ENCODE data around the gene IFT80. TPM values are rescaled to one million over a fixed set of nuclear protein-coding genes. Genes with fewer than 3 reads are reported as not detected.
"Not testable (repeated sequence)": the region's sequence is repeated elsewhere in the genome, so short reads cannot be mapped to it uniquely, and the experiment has no call there.

IFT80 gene
- total and polyA plus RNA-seq, 2 of the 4 experiments (the other 2 are of a cell fraction) = 15.2 to 16.8 TPM

DNA sequence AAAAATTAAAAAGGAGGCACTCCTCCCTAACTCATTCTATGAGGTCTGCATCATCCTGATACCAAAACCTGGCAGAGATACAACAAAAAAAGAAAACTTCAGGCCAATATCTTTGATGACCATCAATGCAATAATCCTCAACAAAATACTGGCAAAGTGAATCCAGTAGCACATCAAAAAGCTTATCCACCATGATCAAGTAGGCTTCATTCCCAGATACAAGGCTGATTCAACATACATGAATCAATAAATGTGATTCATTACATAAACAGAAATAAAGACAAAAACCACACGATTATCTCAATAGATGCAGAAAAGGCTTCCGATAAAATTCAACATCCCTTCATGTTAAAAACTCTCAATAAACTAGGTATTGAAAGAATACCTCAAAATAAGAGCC lies 72.7 kb downstream of the IFT80 start:
- H3K4me1 ChIP-seq (ENCODE audit: control insufficient read depth, insufficient read depth, low read length); intact Hi-C loops (cut with micrococcal nuclease); H3K23ac ChIP-seq (ENCODE audit: low read depth, low read length); H2AK9ac ChIP-seq (replicated peaks; ENCODE audit: low read depth, low read length, poor library complexity); ATAC-seq (ENCODE audit: low read depth); POLR2A ChIA-PET (ENCODE audit: unreplicated experiment); H3K18ac ChIP-seq (ENCODE audit: low read depth, low read length); H4K20me1 ChIP-seq (ENCODE audit: insufficient read depth, low read length); H2BK120ac ChIP-seq (ENCODE audit: low read depth, low read length); H3K56ac ChIP-seq (ENCODE audit: extremely low read depth, insufficient read depth, low read length); in situ Hi-C loops (cut with MboI; ENCODE audit: low sequenced_read_pairs); H2AK5ac ChIP-seq (ENCODE audit: low read depth, low read length); H2BK15ac ChIP-seq (ENCODE audit: low read depth, low read length); H3K4ac ChIP-seq (ENCODE audit: low read depth, low read length); H4K91ac ChIP-seq (ENCODE audit: insufficient read depth, low read depth, low read length); H3K4me2 ChIP-seq (ENCODE audit: low read depth, low read length); CTCF ChIA-PET; DNase-seq; dilution Hi-C loops (cut with HindIII; ENCODE audit: low sequenced_read_pairs, unreplicated experiment); H3K4me3 ChIP-seq (ENCODE audit: insufficient read depth, low read depth, low read length); H2BK20ac ChIP-seq (ENCODE audit: low read depth, low read length); BruUV-seq (replicated peaks); H3K27ac ChIP-seq (ENCODE audit: insufficient read depth, low read length); H3K36me3 ChIP-seq (ENCODE audit: control insufficient read depth, insufficient read depth, low read length); H2AFZ ChIP-seq (replicated peaks; ENCODE audit: low read length, poor library complexity); H3K14ac ChIP-seq (replicated peaks; ENCODE audit: low read depth, low read length); H2BK5ac ChIP-seq (ENCODE audit: low read depth, low read length, poor library complexity, severe bottlenecking); H3K79me1 ChIP-seq (ENCODE audit: low read depth in 1 of 2, low read length in 2 of 2); H3K9ac ChIP-seq (ENCODE audit: low read depth, low read length); H4K8ac ChIP-seq (ENCODE audit: low read depth in 2 of 2, low read length in 2 of 2); H4K5ac ChIP-seq (ENCODE audit: low read depth, low read length); H3K27me3 ChIP-seq (ENCODE audit: control insufficient read depth, insufficient read depth, low read length); H3K9me3 ChIP-seq (ENCODE audit: control insufficient read depth, insufficient read depth, low read length); H3K9me1 ChIP-seq (ENCODE audit: insufficient read depth, low read length): not testable (repeated sequence)
- no CpG with 5 or more reads among the region's 2 CpGs for WGBS, 2 experiments (ENCODE audit: extremely low coverage in 2 of 2, insufficient read length in 1 of 2)

DNA sequence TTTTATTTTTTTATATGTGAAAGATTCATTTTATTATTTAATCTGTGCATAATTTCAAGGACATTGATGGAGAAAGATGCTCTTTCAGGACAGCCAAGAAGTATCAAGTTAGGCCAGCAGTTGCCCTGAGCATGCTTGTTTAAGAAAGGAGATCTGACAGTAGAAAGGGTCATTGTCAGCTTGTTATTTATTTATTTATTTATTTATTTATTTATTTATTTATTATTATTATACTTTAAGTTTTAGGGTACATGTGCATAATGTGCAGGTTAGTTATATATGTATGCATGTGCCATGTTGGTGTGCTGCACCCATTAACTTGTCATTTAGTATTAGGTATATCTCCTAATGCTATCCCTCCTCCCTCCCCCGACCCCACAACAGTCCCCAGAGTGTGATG lies 77.2 kb downstream of the IFT80 start:
- dilution Hi-C loops (cut with HindIII; ENCODE audit: low sequenced_read_pairs, unreplicated experiment); H3K4ac ChIP-seq (ENCODE audit: low read depth, low read length): not testable (repeated sequence)

More for the DNA sequence above, 77.2 kb downstream of the IFT80 start:
- H4K8ac ChIP-seq (ENCODE audit: low read depth in 2 of 2, low read length in 2 of 2); H3K27ac ChIP-seq (ENCODE audit: insufficient read depth, low read length); ATAC-seq (ENCODE audit: low read depth); H3K14ac ChIP-seq (replicated peaks; ENCODE audit: low read depth, low read length); H3K4me1 ChIP-seq (ENCODE audit: control insufficient read depth, insufficient read depth, low read length); POLR2A ChIA-PET (ENCODE audit: unreplicated experiment); H3K79me1 ChIP-seq (ENCODE audit: low read depth in 1 of 2, low read length in 2 of 2); H3K4me3 ChIP-seq (ENCODE audit: insufficient read depth, low read depth, low read length); intact Hi-C loops (cut with micrococcal nuclease); H3K9ac ChIP-seq (ENCODE audit: low read depth, low read length); H3K23ac ChIP-seq (ENCODE audit: low read depth, low read length); H2AFZ ChIP-seq (replicated peaks; ENCODE audit: low read length, poor library complexity); DNase-seq; H2AK9ac ChIP-seq (replicated peaks; ENCODE audit: low read depth, low read length, poor library complexity); H2BK15ac ChIP-seq (ENCODE audit: low read depth, low read length); H3K9me3 ChIP-seq (ENCODE audit: control insufficient read depth, insufficient read depth, low read length); H3K9me1 ChIP-seq (ENCODE audit: insufficient read depth, low read length); H3K4me2 ChIP-seq (ENCODE audit: low read depth, low read length); H2BK20ac ChIP-seq (ENCODE audit: low read depth, low read length); H4K20me1 ChIP-seq (ENCODE audit: insufficient read depth, low read length); H2BK5ac ChIP-seq (ENCODE audit: low read depth, low read length, poor library complexity, severe bottlenecking); H3K56ac ChIP-seq (ENCODE audit: extremely low read depth, insufficient read depth, low read length); H3K36me3 ChIP-seq (ENCODE audit: control insufficient read depth, insufficient read depth, low read length); BruUV-seq (replicated peaks); H4K5ac ChIP-seq (ENCODE audit: low read depth, low read length); H3K27me3 ChIP-seq (ENCODE audit: control insufficient read depth, insufficient read depth, low read length); CTCF ChIA-PET; H2AK5ac ChIP-seq (ENCODE audit: low read depth, low read length); in situ Hi-C loops (cut with MboI; ENCODE audit: low sequenced_read_pairs); H4K91ac ChIP-seq (ENCODE audit: insufficient read depth, low read depth, low read length); H3K18ac ChIP-seq (ENCODE audit: low read depth, low read length); H2BK120ac ChIP-seq (ENCODE audit: low read depth, low read length): not testable (repeated sequence)
- no CpG with 5 or more reads among the region's 1 CpG for WGBS, 2 experiments (ENCODE audit: extremely low coverage in 2 of 2, insufficient read length in 1 of 2)
